Natural killer cell (primary cell): ENCODE measurements around the gene ETV6. TPM values are rescaled to one million over a fixed set of nuclear protein-coding genes. Genes with fewer than 3 reads are reported as not detected.

Experiments used
- ATAC-seq, 3 donors: fragments of 150-1000 bp in 2 of 3; fragments of 200-7000 bp in 1 of 3; cut with Tn5 transposase; 1 replicate in 1 of 3; 2 replicates in 2 of 3; pipeline ENCODE4 v1.10.0; 2021; ENCODE audit warnings: mild to moderate bottlenecking in 2 of 3, moderate library complexity in 2 of 3
- DNase-seq, 2 donors: peaks; one replicate each; pipeline versions ENCODE4 v3.0.0 to v3.0.0-alpha.2; 2013 to 2021; ENCODE audit warnings: mixed read lengths in 1 of 2
- H3K27ac ChIP-seq: one replicate; pipeline ENCODE4 v1.5.1; 2013; ENCODE audit warnings: mild to moderate bottlenecking, low read length
- H3K27me3 ChIP-seq: one replicate; pipeline ENCODE4 v1.6.1; 2013; ENCODE audit warnings: low read length; ENCODE audit not compliant: control insufficient read depth, insufficient read depth
- H3K36me3 ChIP-seq: one replicate; pipeline ENCODE4 v1.6.1; 2013; ENCODE audit warnings: low read length; ENCODE audit not compliant: control insufficient read depth, insufficient read depth
- H3K4me1 ChIP-seq: one replicate; pipeline ENCODE4 v1.6.1; 2013; ENCODE audit warnings: low read length; ENCODE audit not compliant: control insufficient read depth, insufficient read depth
- H3K4me3 ChIP-seq: one replicate; pipeline ENCODE4 v1.5.1; 2013; ENCODE audit warnings: low read length
- H3K9me3 ChIP-seq: one replicate; pipeline ENCODE4 v1.6.1; 2013; ENCODE audit warnings: low read length; ENCODE audit not compliant: control insufficient read depth, insufficient read depth
- H3K27ac Mint-ChIP-seq, 2 donors: one replicate each; pipeline ENCODE4 v1.8.0; 2022; ENCODE audit warnings: mild to moderate bottlenecking in 2 of 2, mixed read lengths in 2 of 2, moderate library complexity in 1 of 2
- H3K27me3 Mint-ChIP-seq, 2 donors: one replicate each; pipeline ENCODE4 v1.8.0; 2022; ENCODE audit warnings: low read depth in 2 of 2, mixed read lengths in 2 of 2
- H3K36me3 Mint-ChIP-seq: one replicate; pipeline ENCODE4 v1.8.0; 2022; ENCODE audit warnings: mixed read lengths
- H3K4me1 Mint-ChIP-seq, 2 donors: one replicate each; pipeline ENCODE4 v1.8.0; 2022; ENCODE audit warnings: mixed read lengths in 2 of 2
- H3K4me3 Mint-ChIP-seq: one replicate; pipeline ENCODE4 v1.8.0; 2022; ENCODE audit warnings: mild to moderate bottlenecking, moderate library complexity, mixed read lengths
- H3K9me3 Mint-ChIP-seq, 2 donors: one replicate each; pipeline ENCODE4 v1.8.0; 2022; ENCODE audit warnings: mixed read lengths in 2 of 2
- WGBS: methylation state at CpG from one replicate; pipeline ENCODE4 v1.1.7; 2013; ENCODE audit warnings: missing lambda C conversion rate; ENCODE audit not compliant: insufficient coverage; 5-methylcytosine and 5-hydroxymethylcytosine counted together
- intact Hi-C: fragments of 100-400 bp; cut with micrococcal nuclease; formaldehyde crosslinking; loops from one replicate; pipeline ENCODE4 v1.14.2; 2022
- total RNA-seq, 4 donors: library from RNA; stranded (reverse); fragments of 120-200 nt in 1 of 4; gene quantifications; one replicate each; pipeline versions ENCODE4 v1.2.3 to v1.2.4, GENCODE V29; 2013 to 2022
- TF ChIP-seq, protein P1 (sequence below): fragments of 200-600 bp; IDR thresholded peaks from one replicate; pipeline ENCODE4 v1.8.0; 2022; ENCODE audit warnings: antibody characterized with exemption

ETV6 gene
- total RNA-seq, 3 donors from 2014 or later (not counting 1 experiment from before 2014, with no cell fraction given): 38.9 to 49.5 (median 40.6) TPM

- no peak overlapping the region for H3K4me3 ChIP-seq
- Mint-ChIP-seq H3K4me3 (no peak overlapping the region), H3K4me1 (peaks cover 38% of the 10 kb centered on the region in 2 donors), H3K27me3 (no peaks in the 10 kb centered on the region), H3K36me3 (no peaks in the 10 kb centered on the region), H3K9me3 (no peaks in the 10 kb centered on the region), H3K27ac (no peak overlapping the region)
- DNase-seq (no peak), ATAC-seq (no peak)
- 82% methylated on average over 2 of the region's 2 CpGs for WGBS
- H3K27ac ChIP-seq: no peak overlapping the region
- H3K4me1 ChIP-seq: peaks cover 7% of the 10 kb centered on the region
- no peaks in the 10 kb centered on the region for H3K27me3 ChIP-seq
- no peaks in the 10 kb centered on the region for H3K9me3 ChIP-seq
- TF ChIP-seq, protein P1, sequence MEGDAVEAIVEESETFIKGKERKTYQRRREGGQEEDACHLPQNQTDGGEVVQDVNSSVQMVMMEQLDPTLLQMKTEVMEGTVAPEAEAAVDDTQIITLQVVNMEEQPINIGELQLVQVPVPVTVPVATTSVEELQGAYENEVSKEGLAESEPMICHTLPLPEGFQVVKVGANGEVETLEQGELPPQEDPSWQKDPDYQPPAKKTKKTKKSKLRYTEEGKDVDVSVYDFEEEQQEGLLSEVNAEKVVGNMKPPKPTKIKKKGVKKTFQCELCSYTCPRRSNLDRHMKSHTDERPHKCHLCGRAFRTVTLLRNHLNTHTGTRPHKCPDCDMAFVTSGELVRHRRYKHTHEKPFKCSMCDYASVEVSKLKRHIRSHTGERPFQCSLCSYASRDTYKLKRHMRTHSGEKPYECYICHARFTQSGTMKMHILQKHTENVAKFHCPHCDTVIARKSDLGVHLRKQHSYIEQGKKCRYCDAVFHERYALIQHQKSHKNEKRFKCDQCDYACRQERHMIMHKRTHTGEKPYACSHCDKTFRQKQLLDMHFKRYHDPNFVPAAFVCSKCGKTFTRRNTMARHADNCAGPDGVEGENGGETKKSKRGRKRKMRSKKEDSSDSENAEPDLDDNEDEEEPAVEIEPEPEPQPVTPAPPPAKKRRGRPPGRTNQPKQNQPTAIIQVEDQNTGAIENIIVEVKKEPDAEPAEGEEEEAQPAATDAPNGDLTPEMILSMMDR: no peak
- H3K36me3 ChIP-seq: no peaks in the 10 kb centered on the region
- intact Hi-C loops: no loop called here
Measured at GRCh38 chr12:11687528-11687927, 38.1 kb downstream of the ETV6 start.

GRCh38 chr12:11688379-11688778 lies 38.9 kb downstream of the ETV6 start:
- 85% methylated on average over 4 of the region's 4 CpGs for WGBS
- Mint-ChIP-seq H3K36me3 (no peaks in the 10 kb centered on the region), H3K27me3 (no peaks in the 10 kb centered on the region), H3K4me1 (peaks cover 36 to 44% of the 10 kb centered on the region in 2 donors), H3K27ac (no peak overlapping the region), H3K4me3 (no peak overlapping the region), H3K9me3 (no peaks in the 10 kb centered on the region)
- H3K36me3 ChIP-seq: no peaks in the 10 kb centered on the region
- ATAC-seq (no peak), DNase-seq (no peak)
- H3K4me3 ChIP-seq: no peak overlapping the region
- intact Hi-C loops: no loop called here
- no peaks in the 10 kb centered on the region for H3K9me3 ChIP-seq
- no peak overlapping the region for H3K27ac ChIP-seq
- TF ChIP-seq, protein P1: no peak
- peaks cover 7% of the 10 kb centered on the region for H3K4me1 ChIP-seq
- H3K27me3 ChIP-seq: no peaks in the 10 kb centered on the region

DNA sequence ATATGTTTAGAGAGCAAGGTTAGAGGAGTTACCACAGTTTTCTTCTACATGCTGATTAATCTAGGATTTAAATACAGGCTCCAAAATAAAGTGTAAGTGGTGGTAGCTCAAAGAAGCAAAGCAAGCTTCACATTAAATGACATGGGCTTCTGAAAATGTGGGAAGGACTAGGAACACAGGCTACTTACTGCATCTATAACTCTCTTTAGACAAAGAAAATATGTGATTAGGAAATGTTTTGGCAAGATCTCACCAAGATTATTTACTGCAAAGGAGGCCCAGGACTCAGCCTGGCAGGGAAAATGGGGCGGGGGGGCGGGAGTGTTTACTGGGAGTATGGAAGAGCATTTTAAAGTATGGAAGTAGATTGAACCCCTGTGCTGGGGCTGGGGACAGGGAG lies 39.4 kb downstream of the ETV6 start:
- DNase-seq (no peak), ATAC-seq (no peak)
- no peak overlapping the region for H3K27ac ChIP-seq
- 100% methylated on average over 2 of the region's 2 CpGs for WGBS
- H3K27me3 ChIP-seq: no peaks in the 10 kb centered on the region
- Mint-ChIP-seq H3K9me3 (no peaks in the 10 kb centered on the region), H3K36me3 (no peaks in the 10 kb centered on the region), H3K4me3 (no peak overlapping the region), H3K27me3 (no peaks in the 10 kb centered on the region), H3K4me1 (peaks cover 31 to 44% of the 10 kb centered on the region in 2 donors), H3K27ac (no peak overlapping the region)
- no peaks in the 10 kb centered on the region for H3K9me3 ChIP-seq
- H3K36me3 ChIP-seq: no peaks in the 10 kb centered on the region
- intact Hi-C loops: no loop called here
- TF ChIP-seq, protein P1: no peak
- no peak overlapping the region for H3K4me3 ChIP-seq
- H3K4me1 ChIP-seq: peaks cover 7% of the 10 kb centered on the region

DNA sequence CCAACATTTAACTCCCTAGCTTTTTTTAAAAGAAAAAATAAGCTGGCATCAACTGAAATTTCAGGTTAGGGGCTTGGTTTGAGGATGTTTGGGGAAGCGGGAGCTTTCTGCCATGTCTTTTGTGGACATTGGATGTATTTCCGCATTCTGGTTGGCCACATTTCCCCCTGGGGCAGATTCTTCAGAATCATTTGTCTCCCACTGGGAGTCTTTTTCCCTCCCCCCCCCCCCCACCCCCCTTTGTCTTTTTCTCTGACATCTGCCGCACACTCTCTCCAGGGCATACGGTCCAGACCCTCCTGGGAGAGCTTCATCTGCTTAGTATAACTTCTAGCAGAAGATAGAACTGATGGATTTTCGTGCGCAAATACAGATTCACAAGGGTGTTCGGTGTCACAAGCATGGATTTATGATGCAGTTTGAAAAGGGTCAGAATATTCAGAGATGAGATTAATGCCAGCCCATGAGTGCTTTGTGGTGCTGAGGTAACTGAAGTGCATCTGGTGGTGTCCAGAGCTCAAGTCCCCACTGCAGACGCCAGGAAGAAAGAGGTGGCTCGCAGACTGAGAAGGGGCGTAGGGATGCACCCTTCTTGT lies 40.2 kb downstream of the ETV6 start:
- H3K9me3 ChIP-seq: no peaks in the 10 kb centered on the region
- Mint-ChIP-seq H3K27ac (no peak overlapping the region), H3K9me3 (no peaks in the 10 kb centered on the region), H3K4me3 (no peak overlapping the region), H3K27me3 (no peaks in the 10 kb centered on the region), H3K4me1 (peaks cover 27 to 42% of the 10 kb centered on the region in 2 donors), H3K36me3 (no peaks in the 10 kb centered on the region)
- TF ChIP-seq, protein P1: no peak
- H3K27ac ChIP-seq: no peak overlapping the region
- 88% methylated on average over 10 of the region's 10 CpGs for WGBS
- no peaks in the 10 kb centered on the region for H3K27me3 ChIP-seq
- ATAC-seq (no peak), DNase-seq (no peak)
- no peak overlapping the region for H3K4me3 ChIP-seq
- H3K36me3 ChIP-seq: no peaks in the 10 kb centered on the region
- intact Hi-C loops: no loop called here
- H3K4me1 ChIP-seq: peaks cover 7% of the 10 kb centered on the region
